ENCODE measurements around the gene GFER. TPM values are rescaled to one million over a fixed set of nuclear protein-coding genes. Genes with fewer than 3 reads are reported as not detected.

GFER gene
- total and polyA plus RNA-seq, 10 of the 15 experiments (the other 5 are each of a cell fraction or from before 2014, with no cell fraction given) = 2.4 to 57.7 (median 31.3) TPM

DNA sequence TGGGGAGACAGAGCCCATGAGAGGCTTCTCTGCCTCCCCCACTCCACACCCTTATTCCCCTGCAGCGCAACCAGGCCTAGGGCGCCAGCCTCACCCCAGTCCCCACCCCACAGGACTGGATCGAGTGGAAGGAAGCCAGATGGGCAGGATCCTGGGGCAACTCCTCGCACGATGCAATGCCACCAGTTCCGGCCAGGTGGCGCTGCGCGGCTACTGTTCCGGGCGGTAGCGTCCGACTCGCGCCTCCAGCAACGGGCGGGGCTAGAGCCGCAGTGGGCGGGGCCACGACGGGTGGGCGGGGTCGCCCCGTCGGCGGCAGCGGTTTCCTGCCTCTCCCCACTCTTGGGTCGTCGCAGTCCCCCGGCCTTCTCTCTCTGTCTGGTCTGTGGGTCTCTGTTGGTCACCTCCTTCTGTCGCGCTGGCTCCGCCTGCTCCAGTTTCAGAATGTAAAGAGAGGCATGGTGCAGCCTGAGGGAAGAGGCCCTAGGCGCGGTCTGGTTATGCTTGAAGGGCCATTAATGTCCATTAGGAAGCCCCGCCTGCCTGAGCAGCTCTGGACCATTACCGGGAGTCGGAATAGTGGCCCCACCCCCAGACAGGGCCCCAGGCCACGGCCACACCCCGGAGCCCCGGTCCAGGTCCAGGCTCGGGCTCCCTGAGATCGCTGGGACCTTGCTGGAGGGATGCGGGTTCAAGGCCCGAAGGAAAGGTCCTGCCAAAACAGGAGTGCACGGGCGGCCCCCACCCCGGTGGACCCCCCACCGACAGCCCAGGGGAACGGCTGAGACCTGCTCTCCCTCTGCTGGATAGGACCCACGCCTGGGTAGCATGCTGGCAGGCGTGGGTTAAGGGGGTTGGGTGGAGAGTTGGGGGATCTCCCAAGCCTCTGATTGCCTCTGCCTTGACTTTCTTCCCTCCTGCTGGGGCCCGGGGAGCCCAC lies 39.4 kb downstream of the GFER start (continued):
- TF ChIP-seq, protein P1, sequence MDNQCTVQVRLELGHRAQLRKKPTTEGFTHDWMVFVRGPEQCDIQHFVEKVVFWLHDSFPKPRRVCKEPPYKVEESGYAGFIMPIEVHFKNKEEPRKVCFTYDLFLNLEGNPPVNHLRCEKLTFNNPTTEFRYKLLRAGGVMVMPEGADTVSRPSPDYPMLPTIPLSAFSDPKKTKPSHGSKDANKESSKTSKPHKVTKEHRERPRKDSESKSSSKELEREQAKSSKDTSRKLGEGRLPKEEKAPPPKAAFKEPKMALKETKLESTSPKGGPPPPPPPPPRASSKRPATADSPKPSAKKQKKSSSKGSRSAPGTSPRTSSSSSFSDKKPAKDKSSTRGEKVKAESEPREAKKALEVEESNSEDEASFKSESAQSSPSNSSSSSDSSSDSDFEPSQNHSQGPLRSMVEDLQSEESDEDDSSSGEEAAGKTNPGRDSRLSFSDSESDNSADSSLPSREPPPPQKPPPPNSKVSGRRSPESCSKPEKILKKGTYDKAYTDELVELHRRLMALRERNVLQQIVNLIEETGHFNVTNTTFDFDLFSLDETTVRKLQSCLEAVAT (IDR thresholded peaks at IDR 0.05) = 0 out of 2 replicates have a peak, but pooled peaks have one; percentile 22
- TF ChIP-seq KLF5 (IDR thresholded peaks at IDR 0.05; ENCODE audit: partially characterized antibody) (peak; percentile 40), HCFC1 (IDR thresholded peaks at IDR 0.05; ENCODE audit: low read length) (0 out of 2 replicates have a peak, but pooled peaks have one; percentile 16), SIN3A (IDR thresholded peaks at IDR 0.05; ENCODE audit: low read depth, low read length) (no peak), CEBPB (IDR thresholded peaks at IDR 0.05; ENCODE audit: borderline replicate concordance in 1 of 2, low read depth in 2 of 2, low read length in 2 of 2) (no peak), ETV6 (conservative IDR thresholded peaks at IDR 0.05 in 1 of 2, IDR thresholded peaks at IDR 0.05 in 1 of 2; ENCODE audit: borderline replicate concordance in 1 of 2, low read depth in 1 of 2) (no peak), ZNF622 (IDR thresholded peaks at IDR 0.05) (no peak), RBBP5 (conservative IDR thresholded peaks at IDR 0.05) (no peak), SMAD1 (IDR thresholded peaks at IDR 0.05; ENCODE audit: low read depth, partially characterized antibody) (no peak), SMAD5 (IDR thresholded peaks at IDR 0.05; ENCODE audit: low read depth) (no peak), RB1 (IDR thresholded peaks at IDR 0.05; ENCODE audit: borderline replicate concordance) (peak; percentile 80), NR2F1 (conservative IDR thresholded peaks at IDR 0.05) (no peak), FOXM1 (IDR thresholded peaks at IDR 0.05; ENCODE audit: low read depth, low read length) (no peak), CREM (IDR thresholded peaks at IDR 0.05; ENCODE audit: low read depth) (no peak), IRF4 (IDR thresholded peaks at IDR 0.05; ENCODE audit: low read depth, low read length) (no peak)
- TF ChIP-seq, protein P2, sequence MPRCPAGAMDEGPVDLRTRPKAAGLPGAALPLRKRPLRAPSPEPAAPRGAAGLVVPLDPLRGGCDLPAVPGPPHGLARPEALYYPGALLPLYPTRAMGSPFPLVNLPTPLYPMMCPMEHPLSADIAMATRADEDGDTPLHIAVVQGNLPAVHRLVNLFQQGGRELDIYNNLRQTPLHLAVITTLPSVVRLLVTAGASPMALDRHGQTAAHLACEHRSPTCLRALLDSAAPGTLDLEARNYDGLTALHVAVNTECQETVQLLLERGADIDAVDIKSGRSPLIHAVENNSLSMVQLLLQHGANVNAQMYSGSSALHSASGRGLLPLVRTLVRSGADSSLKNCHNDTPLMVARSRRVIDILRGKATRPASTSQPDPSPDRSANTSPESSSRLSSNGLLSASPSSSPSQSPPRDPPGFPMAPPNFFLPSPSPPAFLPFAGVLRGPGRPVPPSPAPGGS (IDR thresholded peaks at IDR 0.05; ENCODE audit: borderline replicate concordance, insufficient read depth, low read depth, low read length, poor library complexity, severe bottlenecking) = no peak
- TF ChIP-seq, protein P3, sequence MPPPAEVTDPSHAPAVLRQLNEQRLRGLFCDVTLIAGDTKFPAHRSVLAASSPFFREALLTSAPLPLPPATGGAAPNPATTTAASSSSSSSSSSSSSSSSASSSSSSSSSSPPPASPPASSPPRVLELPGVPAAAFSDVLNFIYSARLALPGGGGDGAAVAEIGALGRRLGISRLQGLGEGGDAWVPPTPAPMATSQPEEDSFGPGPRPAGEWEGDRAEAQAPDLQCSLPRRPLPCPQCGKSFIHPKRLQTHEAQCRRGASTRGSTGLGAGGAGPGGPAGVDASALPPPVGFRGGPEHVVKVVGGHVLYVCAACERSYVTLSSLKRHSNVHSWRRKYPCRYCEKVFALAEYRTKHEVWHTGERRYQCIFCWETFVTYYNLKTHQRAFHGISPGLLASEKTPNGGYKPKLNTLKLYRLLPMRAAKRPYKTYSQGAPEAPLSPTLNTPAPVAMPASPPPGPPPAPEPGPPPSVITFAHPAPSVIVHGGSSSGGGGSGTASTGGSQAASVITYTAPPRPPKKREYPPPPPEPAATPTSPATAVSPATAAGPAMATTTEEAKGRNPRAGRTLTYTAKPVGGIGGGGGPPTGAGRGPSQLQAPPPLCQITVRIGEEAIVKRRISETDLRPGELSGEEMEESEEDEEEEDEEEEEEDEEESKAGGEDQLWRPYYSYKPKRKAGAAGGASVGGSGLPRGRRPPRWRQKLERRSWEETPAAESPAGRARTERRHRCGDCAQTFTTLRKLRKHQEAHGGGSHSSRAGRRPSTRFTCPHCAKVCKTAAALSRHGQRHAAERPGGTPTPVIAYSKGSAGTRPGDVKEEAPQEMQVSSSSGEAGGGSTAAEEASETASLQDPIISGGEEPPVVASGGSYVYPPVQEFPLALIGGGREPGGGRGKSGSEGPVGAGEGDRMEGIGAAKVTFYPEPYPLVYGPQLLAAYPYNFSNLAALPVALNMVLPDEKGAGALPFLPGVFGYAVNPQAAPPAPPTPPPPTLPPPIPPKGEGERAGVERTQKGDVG (CRISPR knock-in tag; IDR thresholded peaks at IDR 0.05) = no peak
- TF ChIP-seq, protein P4, sequence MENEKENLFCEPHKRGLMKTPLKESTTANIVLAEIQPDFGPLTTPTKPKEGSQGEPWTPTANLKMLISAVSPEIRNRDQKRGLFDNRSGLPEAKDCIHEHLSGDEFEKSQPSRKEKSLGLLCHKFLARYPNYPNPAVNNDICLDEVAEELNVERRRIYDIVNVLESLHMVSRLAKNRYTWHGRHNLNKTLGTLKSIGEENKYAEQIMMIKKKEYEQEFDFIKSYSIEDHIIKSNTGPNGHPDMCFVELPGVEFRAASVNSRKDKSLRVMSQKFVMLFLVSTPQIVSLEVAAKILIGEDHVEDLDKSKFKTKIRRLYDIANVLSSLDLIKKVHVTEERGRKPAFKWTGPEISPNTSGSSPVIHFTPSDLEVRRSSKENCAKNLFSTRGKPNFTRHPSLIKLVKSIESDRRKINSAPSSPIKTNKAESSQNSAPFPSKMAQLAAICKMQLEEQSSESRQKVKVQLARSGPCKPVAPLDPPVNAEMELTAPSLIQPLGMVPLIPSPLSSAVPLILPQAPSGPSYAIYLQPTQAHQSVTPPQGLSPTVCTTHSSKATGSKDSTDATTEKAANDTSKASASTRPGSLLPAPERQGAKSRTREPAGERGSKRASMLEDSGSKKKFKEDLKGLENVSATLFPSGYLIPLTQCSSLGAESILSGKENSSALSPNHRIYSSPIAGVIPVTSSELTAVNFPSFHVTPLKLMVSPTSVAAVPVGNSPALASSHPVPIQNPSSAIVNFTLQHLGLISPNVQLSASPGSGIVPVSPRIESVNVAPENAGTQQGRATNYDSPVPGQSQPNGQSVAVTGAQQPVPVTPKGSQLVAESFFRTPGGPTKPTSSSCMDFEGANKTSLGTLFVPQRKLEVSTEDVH (IDR thresholded peaks at IDR 0.05; ENCODE audit: low read depth, partially characterized antibody) = no peak
- TF ChIP-seq, protein P5, sequence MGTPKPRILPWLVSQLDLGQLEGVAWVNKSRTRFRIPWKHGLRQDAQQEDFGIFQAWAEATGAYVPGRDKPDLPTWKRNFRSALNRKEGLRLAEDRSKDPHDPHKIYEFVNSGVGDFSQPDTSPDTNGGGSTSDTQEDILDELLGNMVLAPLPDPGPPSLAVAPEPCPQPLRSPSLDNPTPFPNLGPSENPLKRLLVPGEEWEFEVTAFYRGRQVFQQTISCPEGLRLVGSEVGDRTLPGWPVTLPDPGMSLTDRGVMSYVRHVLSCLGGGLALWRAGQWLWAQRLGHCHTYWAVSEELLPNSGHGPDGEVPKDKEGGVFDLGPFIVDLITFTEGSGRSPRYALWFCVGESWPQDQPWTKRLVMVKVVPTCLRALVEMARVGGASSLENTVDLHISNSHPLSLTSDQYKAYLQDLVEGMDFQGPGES (IDR thresholded peaks at IDR 0.05) = no peak
